Thoracic aorta (tissue), 2 donors: ENCODE measurements around the gene OTOS. TPM values are rescaled to one million over a fixed set of nuclear protein-coding genes. Genes with fewer than 3 reads are reported as not detected.

Experiments
- ATAC-seq: fragments of 150-250 bp; one replicate; pipeline ENCODE4 v1.8.0; 2017; ENCODE audit warnings: low read depth; ENCODE audit not compliant: insufficient number of reproducible peaks, low FRiP score
- DNase-seq: peaks from one replicate; pipeline ENCODE4 v3.0.0-alpha.2; 2020; ENCODE audit warnings: low spot score
- H3K27ac ChIP-seq, 2 donors: fragments of 200-600 bp; sonication (generic); 1 replicate in 1 of 2; 2 replicates in 1 of 2; pipeline ENCODE4 v1.5.1; 2016; ENCODE audit warnings: mild to moderate bottlenecking in 2 of 2, moderate library complexity in 2 of 2
- H3K27me3 ChIP-seq: fragments of 200-600 bp; sonication (generic); replicated peaks from 2 replicates; pipeline ENCODE4 v1.6.0; 2016; ENCODE audit warnings: mild to moderate bottlenecking; ENCODE audit not compliant: insufficient read depth
- H3K36me3 ChIP-seq: fragments of 200-600 bp; sonication (generic); one replicate; pipeline ENCODE4 v1.5.1; 2016
- H3K4me1 ChIP-seq, 2 donors: fragments of 200-600 bp; sonication (generic); 1 replicate in 1 of 2; 2 replicates in 1 of 2; pipeline versions ENCODE4 v1.5.1 to v1.6.0; 2016; ENCODE audit warnings: low read depth in 2 of 2, mild to moderate bottlenecking in 1 of 2; ENCODE audit not compliant: control insufficient read depth in 1 of 2
- H3K4me3 ChIP-seq: fragments of 200-600 bp; sonication (generic); 2 replicates; pipeline ENCODE4 v1.5.1; 2016; ENCODE audit warnings: mild to moderate bottlenecking
- H3K9me3 ChIP-seq: fragments of 200-600 bp; sonication (generic); 2 replicates; pipeline ENCODE4 v1.5.1; 2016
- CTCF ChIP-seq: fragments of 200-600 bp; sonication (generic); IDR thresholded peaks from one replicate; pipeline ENCODE4 v1.5.1; 2019; ENCODE audit warnings: antibody characterized with exemption
- total RNA-seq, 2 donors: library from RNA; depleted of rRNA; stranded (reverse); fragments of >200 nt; gene quantifications; one replicate each; pipeline versions ENCODE4 v1.1.0 to v1.2.3, GENCODE V29; 2016

OTOS gene
- total RNA-seq, 2 donors from 2014 or later: not detected

- no peaks in the 10 kb centered on the region for H3K27me3 ChIP-seq
- H3K9me3 ChIP-seq: no peaks in the 10 kb centered on the region
- H3K4me3 ChIP-seq: no peak overlapping the region
- no peaks in the 10 kb centered on the region for H3K4me1 ChIP-seq
- DNase-seq: no peak
- H3K27ac ChIP-seq: no peak overlapping the region
- no peaks in the 10 kb centered on the region for H3K36me3 ChIP-seq
- no peak for TF ChIP-seq CTCF
- ATAC-seq: no peak
These were observed 31.1 kb downstream of the OTOS start for GRCh38 chr2:240109386-240109785.

DNA sequence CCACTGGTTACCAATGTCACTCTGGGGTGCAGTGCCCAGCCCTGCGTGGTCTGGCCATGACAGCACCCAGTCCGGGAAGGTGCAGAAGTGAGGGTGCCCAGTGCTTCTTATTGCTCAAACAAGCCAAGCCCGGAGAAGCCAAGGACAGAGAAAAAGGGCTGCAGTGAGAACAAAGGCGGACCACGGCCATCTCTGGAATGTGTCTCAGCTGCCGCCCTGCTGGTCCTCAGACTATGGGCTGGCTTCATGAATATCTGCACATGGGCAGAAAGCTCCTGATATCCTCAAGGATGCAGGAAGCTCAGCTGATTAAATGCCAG lies 33.0 kb downstream of the OTOS start:
- no peaks in the 10 kb centered on the region for H3K36me3 ChIP-seq
- no peak overlapping the region for H3K27ac ChIP-seq
- DNase-seq: no peak
- ATAC-seq: no peak
- H3K4me1 ChIP-seq: no peaks in the 10 kb centered on the region
- no peaks in the 10 kb centered on the region for H3K27me3 ChIP-seq
- no peaks in the 10 kb centered on the region for H3K9me3 ChIP-seq
- H3K4me3 ChIP-seq: no peak overlapping the region
- TF ChIP-seq CTCF: no peak

- no peak overlapping the region for H3K4me3 ChIP-seq
- TF ChIP-seq CTCF: no peak
- no peaks in the 10 kb centered on the region for H3K4me1 ChIP-seq
- H3K9me3 ChIP-seq: no peaks in the 10 kb centered on the region
- DNase-seq (no peak), ATAC-seq (no peak)
- no peaks in the 10 kb centered on the region for H3K36me3 ChIP-seq
- H3K27ac ChIP-seq: no peak overlapping the region
- no peaks in the 10 kb centered on the region for H3K27me3 ChIP-seq
These were observed 33.5 kb downstream of the OTOS start for GRCh38 chr2:240106765-240107476.

DNA sequence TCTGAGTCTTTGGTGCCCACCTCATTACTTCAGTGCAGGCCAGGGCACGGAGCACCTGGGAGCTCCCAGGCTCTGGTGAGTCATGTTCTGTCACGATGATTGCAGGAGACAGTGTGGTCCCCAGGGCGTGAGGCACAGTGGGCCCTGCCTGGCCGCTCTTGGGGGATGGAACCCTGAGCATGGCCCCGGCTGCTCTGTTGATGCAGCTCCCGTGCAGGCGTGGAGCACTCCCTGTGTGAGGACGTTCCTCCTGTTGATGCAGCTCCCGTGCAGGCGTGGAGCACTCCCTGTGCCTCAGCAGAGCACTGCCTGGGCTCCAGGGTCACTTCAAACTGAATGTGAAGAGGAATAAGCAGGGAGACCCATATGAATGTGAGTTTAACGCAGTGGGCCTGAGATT lies 34.5 kb downstream of the OTOS start:
- Histone ChIP-seq H3K27ac (no peak overlapping the region), H3K4me1 (no peaks in the 10 kb centered on the region), H3K36me3 (no peaks in the 10 kb centered on the region), H3K4me3 (no peak overlapping the region), H3K27me3 (no peaks in the 10 kb centered on the region), H3K9me3 (no peaks in the 10 kb centered on the region)
- ATAC-seq: no peak
- DNase-seq: no peak
- no peak for TF ChIP-seq CTCF

DNA sequence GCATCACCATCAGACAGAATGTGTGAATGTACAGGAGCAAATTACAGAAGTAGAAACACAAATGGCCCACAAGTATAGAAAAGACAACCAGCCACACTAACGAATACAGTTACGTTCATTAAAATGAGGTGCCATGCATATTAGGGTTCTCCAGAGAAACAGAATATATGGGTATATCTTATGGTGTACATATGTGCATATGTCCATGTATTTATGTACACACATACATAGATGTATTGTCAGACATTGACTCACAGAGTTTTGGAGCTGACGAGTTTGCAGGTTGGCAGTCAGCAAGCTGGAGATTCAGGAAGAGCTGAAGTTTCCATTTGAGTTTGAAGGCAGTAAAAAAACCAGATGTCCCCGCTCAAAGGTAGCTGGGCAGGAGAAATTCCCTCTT lies 37.3 kb downstream of the OTOS start:
- no peaks in the 10 kb centered on the region for H3K4me1 ChIP-seq
- TF ChIP-seq CTCF: no peak
- H3K36me3 ChIP-seq: no peaks in the 10 kb centered on the region
- ATAC-seq: no peak
- H3K27ac ChIP-seq: no peak overlapping the region
- no peaks in the 10 kb centered on the region for H3K27me3 ChIP-seq
- no peak overlapping the region for H3K4me3 ChIP-seq
- H3K9me3 ChIP-seq: no peaks in the 10 kb centered on the region
- DNase-seq: no peak
